HG03139 (cell line): ENCODE data around the gene C14orf93.
"Not testable (repeated sequence)": the region's sequence is repeated elsewhere in the genome, so short reads cannot be mapped to it uniquely, and the experiment has no call there.

Experiments used
- ATAC-seq: cut with Tn5 transposase; IDR thresholded peaks from one replicate; pipeline ENCODE4 v1.9.1; 2021; ENCODE audit not compliant: unreplicated experiment

The C14orf93 gene

DNA sequence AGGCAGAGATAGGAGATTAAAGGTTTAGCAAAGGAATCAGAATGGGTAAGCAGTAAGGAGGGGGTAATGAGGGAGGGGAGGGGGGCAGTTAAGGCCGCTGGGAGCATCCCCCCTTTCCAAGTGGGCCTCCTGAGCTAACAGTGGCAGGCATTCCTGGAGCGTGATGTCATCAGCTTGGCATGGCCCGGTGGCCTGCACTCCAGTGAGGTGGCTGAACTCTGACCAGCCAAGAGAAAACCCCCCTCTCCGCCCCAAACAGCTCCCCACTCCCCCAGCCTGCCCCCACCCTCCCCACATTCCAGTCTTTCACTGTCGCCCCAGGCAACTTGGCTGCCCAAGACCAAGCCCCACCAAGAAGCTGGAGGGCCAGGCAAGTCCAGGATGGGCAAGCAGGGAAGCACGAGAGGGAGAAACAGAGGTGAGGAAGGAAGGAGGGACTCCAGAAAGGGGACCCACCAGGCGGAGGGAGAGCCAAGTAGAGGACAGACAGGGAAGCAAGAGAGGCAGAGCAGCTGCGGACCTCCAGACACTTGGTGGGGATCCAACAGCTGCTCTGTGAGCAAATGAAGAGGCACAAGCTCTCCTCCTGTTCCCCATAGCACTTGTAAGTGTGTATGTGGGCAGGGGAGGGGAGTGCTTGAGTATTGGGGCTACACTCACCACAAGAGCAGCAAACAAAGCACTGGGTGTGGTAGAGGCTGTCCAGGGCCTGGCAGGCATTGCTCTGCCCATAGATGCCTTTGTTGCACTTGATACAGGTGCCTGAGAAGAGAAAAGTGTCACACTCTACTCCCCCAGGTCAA is 32.1 kb downstream of the C14orf93 start:
- ATAC-seq: no peak

DNA sequence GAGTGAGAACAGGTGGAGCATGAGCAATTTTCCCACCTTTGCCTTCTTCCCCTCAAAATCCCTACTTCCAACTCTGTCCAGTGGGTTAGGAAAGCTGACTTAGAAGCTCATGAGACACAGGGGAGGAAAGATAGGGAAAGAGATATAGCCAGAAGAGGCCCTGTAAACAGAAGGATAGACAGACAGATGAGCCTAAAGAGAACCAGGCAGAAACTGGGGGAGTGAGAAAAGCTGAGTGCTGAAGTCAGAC is 32.6 kb downstream of the C14orf93 start:
- ATAC-seq: no peak

DNA sequence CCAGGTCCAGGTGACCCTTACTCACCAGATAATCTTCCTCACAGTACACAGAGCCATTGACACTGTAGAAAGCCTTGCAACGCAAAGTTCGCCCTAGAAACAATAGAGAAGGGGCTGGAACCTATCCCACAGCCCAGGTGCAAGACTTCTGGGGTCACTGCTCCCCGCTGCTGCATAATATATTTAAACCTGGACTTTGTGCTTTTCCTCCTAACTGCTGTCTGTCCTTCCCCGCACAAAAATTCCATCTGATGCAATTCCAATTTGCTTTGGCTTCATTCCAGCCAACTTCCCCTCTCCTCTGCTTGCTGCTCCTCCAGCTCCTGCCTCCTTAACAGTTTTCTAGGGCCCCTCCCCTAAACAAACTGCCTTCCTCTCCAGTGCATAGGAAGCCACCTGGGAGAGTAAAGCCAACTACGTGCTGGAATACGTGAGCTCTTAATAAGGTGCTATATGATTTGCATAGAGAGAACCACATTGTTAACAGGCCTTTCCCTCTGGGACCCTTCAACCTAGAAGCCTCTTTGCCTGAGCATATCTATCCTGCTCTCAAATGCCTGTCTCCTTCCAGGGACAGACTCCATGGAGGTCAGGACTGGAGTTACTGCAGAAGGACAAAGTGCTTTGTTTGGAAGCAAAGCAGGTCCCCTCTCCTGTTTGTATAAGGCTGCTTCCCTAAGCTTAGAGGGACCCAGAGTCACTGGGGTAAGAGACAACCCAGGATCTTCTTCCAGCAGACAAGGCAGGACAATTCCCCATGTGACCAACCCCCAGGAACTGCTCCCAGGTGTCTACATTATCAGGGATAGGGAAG is 33.1 kb downstream of the C14orf93 start:
- ATAC-seq: no peak

DNA sequence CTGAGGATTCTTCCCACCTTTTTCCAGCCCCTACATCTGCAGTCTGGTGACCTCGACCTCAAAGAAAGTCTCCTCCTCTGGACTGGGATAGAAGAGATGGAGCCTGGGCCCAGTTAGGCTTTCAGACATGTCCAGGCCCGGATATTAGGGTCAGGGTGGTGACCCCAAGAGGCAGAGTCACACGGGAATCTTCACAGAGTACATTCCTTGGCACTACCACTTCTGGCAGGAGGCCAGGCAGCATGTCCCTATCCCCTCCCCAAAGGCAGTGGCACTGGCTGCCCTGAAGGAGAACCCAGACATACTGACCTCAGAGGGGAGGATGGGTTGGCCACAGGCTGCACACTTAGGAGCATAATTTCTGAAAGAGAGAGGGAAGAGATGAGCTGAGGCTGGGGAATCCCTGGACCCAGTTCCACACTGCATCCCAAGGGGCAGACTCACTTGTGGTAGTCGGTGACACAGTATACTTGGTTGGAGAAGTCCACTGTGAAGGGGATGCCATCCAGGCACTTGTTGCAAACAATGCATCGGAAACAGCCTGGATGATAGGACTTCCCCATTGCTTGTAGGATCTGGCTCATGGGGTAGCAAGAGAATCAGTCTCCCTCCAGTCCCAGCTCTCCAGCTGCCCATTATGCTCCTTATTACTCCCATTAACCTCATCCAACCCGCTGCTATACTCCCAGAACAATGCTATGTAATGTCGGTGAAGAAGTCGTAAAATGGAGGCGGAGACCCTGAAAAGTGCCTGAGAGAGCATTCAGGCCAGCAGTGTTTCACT is 35.2 kb downstream of the C14orf93 start:
- no peak for ATAC-seq

DNA sequence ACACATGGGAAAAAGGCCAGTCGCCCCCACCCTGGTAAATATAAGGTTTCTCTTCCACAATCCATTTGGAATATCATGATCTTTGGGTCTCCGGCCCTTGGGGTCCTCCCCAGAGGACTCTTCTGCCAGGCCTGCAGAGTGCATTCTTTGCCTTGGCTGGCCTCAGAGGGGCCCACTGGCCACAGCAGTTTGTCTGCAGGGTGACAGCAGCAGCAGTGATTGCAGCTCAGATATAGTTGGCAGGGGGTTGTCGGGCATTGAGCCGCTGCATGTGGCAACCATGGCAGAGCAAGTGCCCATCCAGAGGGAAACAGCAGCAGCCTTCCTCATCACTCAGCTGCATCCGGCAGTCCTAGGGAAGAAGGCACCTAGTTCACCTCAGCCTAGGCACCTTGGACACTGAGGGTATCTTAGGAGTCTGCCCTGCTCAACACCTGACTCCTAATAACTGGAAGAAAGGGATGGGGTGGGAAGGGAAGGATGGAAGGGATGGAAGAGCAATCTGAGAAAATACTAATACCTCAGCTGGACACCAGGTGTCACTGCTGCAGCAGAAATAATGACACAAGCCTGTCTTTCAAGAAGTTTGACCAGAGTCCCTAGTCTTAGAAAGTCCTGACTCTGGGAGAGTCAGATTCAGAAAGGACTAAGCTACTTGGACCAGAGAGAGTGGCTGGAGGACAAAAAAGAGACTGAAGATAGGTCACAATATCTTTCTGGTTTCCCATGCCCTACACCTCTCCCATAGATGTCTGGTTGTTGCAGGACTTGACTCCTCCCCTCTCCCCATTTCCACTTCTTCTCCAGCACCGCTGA is 36.5 kb downstream of the C14orf93 start:
- ATAC-seq: no peak

DNA sequence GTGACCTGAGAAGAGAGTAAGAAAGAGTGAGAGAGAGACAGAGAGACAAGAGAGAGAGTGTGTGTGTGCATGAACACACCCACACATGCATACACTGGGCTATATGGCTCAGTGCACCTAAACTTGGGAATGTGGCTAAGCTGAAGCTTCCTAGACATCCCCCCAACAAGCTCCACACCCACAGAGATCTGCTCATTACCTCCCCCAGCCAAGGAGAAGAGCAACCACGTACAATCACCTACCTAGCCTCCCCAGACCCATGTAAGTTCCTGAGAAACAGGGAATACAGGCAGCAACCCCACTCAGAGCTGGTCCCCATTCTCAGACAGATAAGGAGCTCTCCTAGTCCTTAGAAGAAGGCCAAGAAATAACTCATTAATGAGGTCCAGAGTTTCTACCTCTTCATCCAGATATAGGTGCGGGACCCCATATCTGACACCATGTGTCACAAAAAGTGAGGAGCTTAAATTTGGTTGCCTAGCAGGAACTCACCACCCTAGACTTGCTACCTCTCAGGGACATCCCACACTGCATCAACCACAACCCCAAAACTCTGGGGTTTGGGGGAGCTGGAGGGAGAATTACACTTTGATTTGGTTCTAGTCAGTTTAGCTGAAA is 37.5 kb downstream of the C14orf93 start:
- no peak for ATAC-seq

DNA sequence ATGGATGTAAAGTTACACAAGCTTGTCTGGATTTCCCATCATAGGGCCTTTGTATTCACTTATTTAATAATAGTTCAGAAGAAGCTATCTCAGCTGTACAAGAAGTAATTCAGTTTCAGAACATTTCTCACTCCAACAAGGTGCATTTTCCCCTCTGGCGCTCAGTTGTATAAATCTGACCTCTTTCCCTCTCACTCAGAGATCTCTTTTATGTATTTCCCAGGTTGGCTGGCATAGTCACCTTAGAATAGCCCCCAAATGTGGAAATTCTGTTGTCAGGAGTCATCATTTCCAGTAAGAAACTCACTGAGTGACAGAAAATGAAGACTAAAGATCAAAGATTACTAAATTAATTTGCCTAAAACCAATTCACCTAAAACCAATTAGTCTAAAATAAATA is 38.8 kb downstream of the C14orf93 start:
- ATAC-seq: no peak

DNA sequence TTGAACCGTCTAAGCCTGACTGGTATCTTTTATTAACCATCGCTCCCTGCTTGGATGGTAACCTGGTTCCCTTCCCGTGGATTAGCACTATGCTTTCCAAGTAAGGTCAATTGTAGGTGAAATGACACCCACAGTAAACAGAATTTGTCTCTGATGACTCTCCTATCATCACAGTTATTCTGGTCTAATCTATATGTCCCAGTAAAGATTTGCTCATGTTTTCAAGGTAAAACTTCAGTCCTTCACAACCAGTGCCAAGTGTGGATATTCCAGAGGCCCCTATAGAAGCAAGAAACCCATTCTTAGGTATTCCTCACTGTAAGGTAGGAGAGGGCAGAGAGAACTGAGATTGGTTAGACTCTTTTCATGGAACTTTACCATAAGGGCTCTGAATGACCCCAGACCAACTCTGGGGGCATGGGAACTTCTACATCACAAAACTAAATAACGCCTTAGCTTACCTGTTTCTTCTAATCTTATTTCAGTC is 43.1 kb downstream of the C14orf93 start:
- ATAC-seq: no peak

DNA sequence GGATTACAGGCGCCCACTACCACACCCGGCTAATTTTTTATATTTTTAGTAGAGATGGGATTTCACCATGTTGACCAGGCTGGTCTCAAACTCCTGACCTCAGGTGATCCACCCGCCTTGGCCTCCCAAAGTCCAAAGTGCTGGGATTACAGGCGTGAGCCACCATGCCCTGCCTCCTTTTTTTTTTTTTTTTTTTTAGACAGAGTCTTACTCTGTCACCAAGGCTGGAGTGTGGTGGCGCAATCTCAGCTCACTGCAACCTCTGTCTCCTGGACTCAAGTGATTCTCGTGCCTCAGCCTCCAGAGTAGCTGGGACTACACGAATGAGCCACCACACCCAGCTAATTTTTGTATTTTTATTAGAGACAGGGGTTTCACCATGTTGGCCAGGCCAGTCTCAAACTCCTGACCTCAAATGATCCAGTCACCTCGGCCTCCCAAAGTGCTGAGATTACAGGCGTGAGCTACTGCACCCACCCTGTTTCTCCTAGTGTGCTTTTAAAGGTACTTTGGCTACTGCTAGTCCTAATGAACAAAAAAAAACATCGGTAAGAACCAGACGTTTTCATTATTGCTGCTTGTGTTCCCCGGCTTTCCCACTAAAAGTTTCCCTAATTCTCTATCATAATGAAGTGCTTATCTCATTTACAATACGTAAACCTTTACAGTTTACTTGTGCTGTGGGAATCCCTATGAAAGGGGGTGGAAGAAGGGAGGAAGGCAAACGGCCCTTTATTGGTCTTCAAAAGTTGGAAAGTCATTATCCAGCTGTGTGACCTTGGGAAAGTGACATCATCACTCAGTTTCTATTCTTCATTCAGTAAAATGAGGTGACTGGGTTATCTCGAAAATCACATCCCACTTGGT is 43.8 kb downstream of the C14orf93 start:
- not testable (repeated sequence) for ATAC-seq

DNA sequence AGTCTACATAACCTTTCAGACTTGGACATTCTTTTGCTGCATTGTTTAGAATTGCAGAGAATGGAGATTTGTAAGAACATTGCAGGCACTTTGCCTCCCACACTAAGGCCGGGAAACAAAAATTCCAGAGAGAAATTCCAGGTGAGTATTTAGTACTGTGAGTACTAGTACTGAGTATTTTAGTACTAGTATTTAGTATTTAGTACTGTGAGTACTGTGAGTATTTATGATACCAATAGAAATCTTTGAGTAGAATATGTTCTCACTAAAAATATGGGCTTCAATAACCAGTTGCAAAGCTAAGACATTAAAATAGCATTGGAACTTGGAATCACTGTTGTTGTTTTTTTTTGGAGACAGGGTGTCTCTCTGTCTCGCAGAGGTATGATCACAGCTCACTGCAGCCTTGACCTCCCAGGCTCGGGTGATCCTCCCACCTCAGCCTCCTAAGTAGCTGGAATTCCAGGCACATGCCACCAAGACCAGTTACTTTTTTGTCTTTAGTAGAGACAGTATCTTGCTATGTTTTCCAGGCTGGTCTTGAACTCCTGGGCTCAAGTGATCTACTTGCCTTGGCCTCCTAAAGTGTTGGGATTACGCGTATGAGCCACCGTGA is 47.8 kb downstream of the C14orf93 start:
- ATAC-seq: no peak

DNA sequence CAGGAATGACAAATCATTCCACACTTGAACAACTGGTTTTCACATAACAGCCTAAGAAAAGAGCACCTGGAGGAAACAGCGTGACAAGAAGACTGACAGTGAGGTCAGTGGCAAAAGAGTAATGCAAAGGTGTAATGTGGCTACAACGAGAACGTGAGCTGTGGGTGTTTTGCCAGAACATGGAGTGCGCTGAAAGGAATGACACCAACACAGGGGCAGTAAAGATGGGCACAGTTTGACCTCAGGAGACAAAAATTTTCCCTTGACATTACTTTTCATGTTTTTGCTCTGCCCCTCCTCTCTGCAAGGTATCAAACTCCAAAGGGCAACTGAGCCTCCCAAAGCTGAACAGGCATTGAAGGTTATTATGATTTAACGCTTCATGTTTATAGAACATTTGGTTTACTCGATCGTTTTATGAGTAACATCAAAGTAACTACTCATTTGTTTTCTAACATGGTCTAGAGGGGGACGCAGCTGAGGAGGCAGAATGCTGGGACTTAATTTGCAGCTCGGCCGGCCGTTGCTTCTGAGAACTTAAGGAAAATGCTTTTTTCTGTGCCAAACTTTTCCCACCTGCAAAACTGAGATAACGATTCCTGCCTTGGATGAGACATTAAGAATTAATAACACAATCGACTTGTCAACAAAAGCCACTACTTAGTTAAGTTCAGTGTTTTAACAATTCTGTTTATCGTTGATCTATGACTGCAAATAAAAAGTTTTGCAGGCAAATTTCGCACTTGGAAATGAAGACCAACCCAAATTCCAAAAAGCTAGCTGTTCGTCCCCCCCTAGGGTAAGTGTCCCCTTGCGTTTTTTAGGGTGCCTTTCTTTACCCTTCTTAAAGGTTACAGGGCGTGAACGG is 54.0 kb downstream of the C14orf93 start:
- ATAC-seq: no peak

DNA sequence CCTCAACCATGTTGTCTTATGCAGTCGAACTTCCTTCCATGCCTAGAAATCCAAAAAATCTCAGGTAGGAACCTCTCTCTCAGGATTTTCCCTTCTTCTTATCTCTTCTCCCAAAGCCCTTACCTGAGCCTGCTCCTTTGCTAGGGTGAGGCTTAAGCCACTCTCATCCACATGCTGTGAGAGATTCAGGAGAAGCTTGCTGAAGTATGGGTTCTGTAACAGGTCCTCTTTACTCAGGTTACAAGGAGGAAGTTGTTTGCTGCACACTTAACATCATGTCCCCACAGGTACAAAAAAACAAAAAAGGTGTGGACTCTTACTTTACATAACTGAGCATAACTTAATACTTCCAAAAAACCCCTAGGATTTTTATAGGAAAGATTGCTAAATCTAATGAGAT is 57.5 kb downstream of the C14orf93 start:
- no peak for ATAC-seq

DNA sequence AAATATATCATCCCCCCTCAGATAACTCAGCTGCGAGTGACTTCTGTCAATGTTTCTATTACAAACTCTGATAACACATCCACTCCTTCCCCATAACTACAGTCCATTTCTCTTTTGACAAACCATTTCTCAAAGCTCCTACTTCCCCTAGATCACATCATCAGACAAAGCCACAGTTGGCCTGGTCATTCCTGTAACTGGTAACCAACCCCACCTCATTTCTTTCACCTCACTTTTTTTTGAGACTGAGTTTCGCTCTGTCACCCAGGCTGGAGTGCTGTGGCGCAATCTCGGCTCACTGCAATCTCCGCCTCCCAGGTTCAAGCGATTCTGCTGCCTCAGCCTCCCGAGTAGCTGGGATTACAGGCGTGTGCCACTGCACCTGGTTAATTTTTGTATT is 58.1 kb downstream of the C14orf93 start:
- not testable (repeated sequence) for ATAC-seq

DNA sequence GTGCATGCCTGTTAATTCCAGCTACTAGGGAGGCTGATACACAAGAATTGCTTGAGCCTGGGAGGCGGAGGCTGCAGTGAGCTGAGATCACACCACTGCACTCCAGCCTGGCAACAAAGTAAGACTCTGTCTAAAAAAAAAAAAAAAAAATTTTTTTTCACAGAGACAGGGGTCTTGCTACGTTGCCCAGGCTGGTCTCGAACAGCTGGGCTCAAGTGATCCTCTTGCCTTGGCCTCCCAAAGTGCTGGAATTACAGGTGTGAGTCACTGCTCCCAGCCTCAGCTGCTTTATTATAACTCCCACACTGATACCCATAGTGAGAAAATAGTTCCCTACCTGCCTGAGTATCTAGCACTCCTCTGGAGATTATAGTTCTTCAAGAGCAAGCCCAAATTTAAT is 64.3 kb downstream of the C14orf93 start:
- no peak for ATAC-seq

DNA sequence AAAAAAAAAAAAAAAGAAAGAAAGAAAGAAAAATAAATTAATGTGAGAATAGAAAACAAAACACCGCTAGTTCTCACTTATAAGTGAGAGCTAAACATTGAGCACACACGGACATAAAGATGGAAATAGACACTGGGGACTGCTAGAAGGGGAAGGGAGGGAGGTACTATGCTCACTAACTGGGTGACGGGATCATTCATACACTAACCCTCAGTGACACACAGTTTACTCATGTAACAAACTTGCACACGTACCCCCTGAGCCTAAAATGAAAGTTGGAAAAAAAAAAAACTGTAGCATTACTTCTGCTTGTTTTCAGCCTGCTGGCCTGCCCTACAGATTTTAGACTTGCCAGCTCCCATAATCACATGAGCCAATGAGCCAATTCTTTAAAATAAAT is 70.3 kb downstream of the C14orf93 start:
- ATAC-seq: no peak
